Endothelial cell (in vitro differentiated cells): ENCODE measurements around the gene ATXN1. TPM values are rescaled to one million over a fixed set of nuclear protein-coding genes. Genes with fewer than 3 reads are reported as not detected.

Source experiments
- DNase-seq: peaks from one replicate; pipeline ENCODE4 v3.0.0; 2021; ENCODE audit warnings: low spot score
- H3K27ac Mint-ChIP-seq: one replicate; pipeline ENCODE4 v1.8.0; 2021; ENCODE audit warnings: mixed read lengths, inconsistent platforms; ENCODE audit not compliant: unreplicated experiment
- H3K27me3 Mint-ChIP-seq: one replicate; pipeline ENCODE4 v1.8.0; 2021; ENCODE audit warnings: mild to moderate bottlenecking, moderate library complexity, mixed read lengths, inconsistent platforms; ENCODE audit not compliant: unreplicated experiment
- H3K36me3 Mint-ChIP-seq: one replicate; pipeline ENCODE4 v1.8.0; 2021; ENCODE audit warnings: mild to moderate bottlenecking, low read depth, mixed read lengths, inconsistent platforms; ENCODE audit not compliant: unreplicated experiment
- H3K4me1 Mint-ChIP-seq: one replicate; pipeline ENCODE4 v1.8.0; 2021; ENCODE audit warnings: mild to moderate bottlenecking, mixed read lengths, inconsistent platforms; ENCODE audit not compliant: unreplicated experiment
- H3K4me3 Mint-ChIP-seq: one replicate; pipeline ENCODE4 v1.8.0; 2021; ENCODE audit warnings: mild to moderate bottlenecking, mixed read lengths, inconsistent platforms; ENCODE audit not compliant: unreplicated experiment
- H3K9me3 Mint-ChIP-seq: one replicate; pipeline ENCODE4 v1.8.0; 2021; ENCODE audit warnings: mixed read lengths, inconsistent platforms; ENCODE audit not compliant: unreplicated experiment
- total RNA-seq: library from RNA; stranded (reverse); fragmentation: NEBNext Ultra II Directional; extraction: Animal tissue kit (Norgen Biotek cat#: 25700); gene quantifications from one replicate; pipeline ENCODE4 v1.2.1, GENCODE V29; 2021; ENCODE audit not compliant: unreplicated experiment
- TF ChIP-seq, protein P1 (sequence below): fragments of 200-600 bp; sonication (generic); IDR thresholded peaks from one replicate; pipeline ENCODE4 v1.5.0; 2021; ENCODE audit warnings: antibody characterized with exemption; ENCODE audit not compliant: unreplicated experiment

The ATXN1 gene
- total RNA-seq, 1 donor from 2014 or later: 18.7 TPM

DNA sequence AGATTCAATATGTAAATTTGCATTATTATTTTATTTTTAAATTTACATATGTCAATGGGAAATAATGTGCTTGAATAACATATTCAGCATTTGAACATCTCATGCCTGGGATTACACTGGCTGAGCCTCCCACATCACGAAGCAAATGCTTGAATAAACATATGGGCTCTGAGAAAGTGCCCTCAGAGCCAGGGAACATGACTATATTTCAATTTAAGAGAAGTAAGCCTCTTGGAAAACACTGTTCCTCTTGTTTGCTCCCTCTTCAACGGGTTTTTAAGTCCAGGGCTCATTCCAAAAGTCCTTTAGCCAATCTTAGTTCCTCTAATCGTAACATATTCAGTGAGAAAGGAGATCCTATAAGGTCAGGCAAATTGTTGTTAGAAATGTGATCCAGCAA, 400.9 kb downstream of the ATXN1 start:
- H3K36me3 Mint-ChIP-seq: no peaks in the 10 kb centered on the region
- H3K9me3 Mint-ChIP-seq: no peaks in the 10 kb centered on the region
- H3K27ac Mint-ChIP-seq: no peak overlapping the region
- H3K4me1 Mint-ChIP-seq: peaks cover 3% of the 10 kb centered on the region
- DNase-seq: no peak
- no peaks in the 10 kb centered on the region for H3K27me3 Mint-ChIP-seq
- H3K4me3 Mint-ChIP-seq: no peak overlapping the region
- TF ChIP-seq, protein P1, sequence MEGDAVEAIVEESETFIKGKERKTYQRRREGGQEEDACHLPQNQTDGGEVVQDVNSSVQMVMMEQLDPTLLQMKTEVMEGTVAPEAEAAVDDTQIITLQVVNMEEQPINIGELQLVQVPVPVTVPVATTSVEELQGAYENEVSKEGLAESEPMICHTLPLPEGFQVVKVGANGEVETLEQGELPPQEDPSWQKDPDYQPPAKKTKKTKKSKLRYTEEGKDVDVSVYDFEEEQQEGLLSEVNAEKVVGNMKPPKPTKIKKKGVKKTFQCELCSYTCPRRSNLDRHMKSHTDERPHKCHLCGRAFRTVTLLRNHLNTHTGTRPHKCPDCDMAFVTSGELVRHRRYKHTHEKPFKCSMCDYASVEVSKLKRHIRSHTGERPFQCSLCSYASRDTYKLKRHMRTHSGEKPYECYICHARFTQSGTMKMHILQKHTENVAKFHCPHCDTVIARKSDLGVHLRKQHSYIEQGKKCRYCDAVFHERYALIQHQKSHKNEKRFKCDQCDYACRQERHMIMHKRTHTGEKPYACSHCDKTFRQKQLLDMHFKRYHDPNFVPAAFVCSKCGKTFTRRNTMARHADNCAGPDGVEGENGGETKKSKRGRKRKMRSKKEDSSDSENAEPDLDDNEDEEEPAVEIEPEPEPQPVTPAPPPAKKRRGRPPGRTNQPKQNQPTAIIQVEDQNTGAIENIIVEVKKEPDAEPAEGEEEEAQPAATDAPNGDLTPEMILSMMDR: no peak

DNA sequence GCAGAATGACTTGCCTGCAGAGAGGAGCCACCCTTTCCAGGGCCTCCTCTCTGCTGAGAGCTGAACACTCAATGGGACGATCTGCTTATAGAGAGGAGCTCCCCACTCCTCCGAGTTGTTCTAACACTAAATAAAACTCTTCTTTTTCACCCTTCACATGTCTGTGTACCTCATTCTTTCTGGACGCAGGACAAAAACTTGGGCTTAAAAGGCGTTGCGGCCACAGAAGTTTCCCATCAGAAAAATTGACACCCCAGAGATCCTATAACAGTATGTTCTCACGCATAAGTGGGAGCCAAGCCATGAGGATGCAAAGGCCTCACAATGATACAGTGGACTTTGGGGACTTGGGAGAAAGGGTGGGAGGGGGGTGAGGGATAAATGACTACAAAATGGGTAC, 401.7 kb downstream of the ATXN1 start:
- TF ChIP-seq, protein P1: no peak
- no peak for DNase-seq
- Mint-ChIP-seq H3K36me3 (no peaks in the 10 kb centered on the region), H3K4me3 (no peak overlapping the region), H3K9me3 (no peaks in the 10 kb centered on the region), H3K4me1 (peaks cover 3% of the 10 kb centered on the region), H3K27me3 (no peaks in the 10 kb centered on the region), H3K27ac (no peak overlapping the region)

DNA sequence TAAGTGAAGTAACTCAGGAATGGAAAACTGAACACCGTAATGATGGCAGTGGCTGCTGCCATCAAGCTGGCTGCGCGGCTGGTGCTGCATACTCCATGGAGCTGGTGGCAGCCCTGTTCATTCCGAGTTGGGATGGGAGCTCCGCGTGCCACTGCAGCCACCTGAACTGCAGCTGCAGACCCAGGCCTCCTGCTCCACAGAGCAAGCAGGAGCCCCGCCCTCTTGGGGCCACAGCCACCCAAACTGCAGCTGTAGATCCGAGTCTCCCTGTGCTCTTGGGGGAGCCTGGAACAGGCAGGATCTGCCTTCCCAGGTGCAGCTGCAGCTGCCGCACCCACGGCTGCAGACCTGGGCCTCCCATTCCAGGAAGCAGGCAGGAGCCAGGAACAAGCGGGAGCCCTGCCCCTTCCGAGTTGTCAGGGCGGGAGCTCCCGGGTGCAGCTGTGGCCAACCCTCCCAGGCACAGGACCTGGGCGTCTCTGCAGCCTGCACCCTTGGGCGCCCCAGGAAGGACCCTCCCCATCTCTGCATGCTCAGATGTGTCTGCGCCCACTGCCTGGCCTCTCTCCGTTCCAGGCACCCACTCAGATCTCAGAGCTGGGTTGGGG, 402.6 kb downstream of the ATXN1 start:
- TF ChIP-seq, protein P1: no peak
- H3K4me1 Mint-ChIP-seq: peaks cover 3% of the 10 kb centered on the region
- no peaks in the 10 kb centered on the region for H3K27me3 Mint-ChIP-seq
- H3K36me3 Mint-ChIP-seq: no peaks in the 10 kb centered on the region
- no peaks in the 10 kb centered on the region for H3K9me3 Mint-ChIP-seq
- H3K27ac Mint-ChIP-seq: no peak overlapping the region
- no peak overlapping the region for H3K4me3 Mint-ChIP-seq
- no peak for DNase-seq

DNA sequence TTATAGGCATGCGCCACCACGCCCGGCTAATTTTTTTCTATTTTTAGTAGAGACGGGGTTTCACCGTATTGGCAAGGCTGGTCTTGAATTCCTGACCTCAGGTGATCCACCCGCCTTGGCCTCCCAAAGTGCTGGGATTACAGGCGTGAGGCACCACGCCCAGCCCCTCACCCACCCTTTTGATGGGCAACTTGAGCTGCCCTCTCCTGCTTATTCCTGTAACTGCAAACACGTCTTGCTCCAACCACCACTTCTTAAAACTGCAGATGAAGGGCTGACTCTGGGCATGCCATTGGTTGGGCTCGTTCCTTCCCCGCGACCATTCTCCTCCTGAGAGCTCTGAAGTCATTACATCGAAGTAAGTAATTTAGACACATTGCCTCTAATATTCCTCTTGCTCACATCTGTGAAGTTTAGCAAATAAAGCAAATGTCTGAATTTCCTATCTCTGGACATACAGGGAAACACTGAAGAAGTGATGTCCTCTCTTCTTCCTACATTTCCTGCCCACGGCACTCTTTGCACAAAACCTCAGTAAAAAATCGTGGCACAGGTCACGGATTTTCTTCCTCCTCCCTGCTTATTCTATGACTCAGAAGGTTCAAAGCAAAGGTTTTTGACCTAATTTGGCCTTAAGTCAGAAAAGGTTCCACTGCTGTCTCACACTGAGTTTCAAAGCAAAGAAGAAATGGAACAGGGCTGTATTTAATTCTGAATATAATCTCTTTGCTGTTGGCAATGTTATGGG, 405.4 kb downstream of the ATXN1 start:
- DNase-seq: no peak
- H3K27ac Mint-ChIP-seq: no peak overlapping the region

DNA sequence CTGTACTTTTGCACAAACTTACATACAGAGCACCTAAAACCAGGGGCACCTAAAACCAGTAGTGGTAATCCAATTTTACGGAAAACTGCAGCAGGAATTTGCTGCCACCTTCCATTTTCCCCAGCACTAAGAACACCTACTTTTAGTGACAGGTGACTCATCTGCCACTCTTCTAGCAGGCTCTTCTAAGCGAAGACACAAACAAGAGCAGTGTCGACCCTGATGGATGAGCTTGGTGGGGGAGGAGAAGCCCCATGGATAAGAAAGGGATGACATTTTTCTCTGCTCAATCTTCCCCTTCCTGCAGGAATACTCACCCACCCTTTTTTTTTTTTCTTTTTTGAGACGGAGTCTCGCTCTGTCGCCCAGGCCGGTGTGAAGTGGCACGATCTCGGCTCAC, 406.0 kb downstream of the ATXN1 start:
- Mint-ChIP-seq H3K9me3 (no peaks in the 10 kb centered on the region), H3K4me3 (no peak overlapping the region), H3K27me3 (no peaks in the 10 kb centered on the region), H3K27ac (no peak overlapping the region), H3K4me1 (peaks cover 7% of the 10 kb centered on the region), H3K36me3 (no peaks in the 10 kb centered on the region)
- DNase-seq: no peak
- TF ChIP-seq, protein P1: no peak

More for the DNA sequence above, 405.4 kb downstream of the ATXN1 start:
- Mint-ChIP-seq H3K9me3 (no peaks in the 10 kb centered on the region), H3K36me3 (no peaks in the 10 kb centered on the region), H3K27me3 (no peaks in the 10 kb centered on the region), H3K4me1 (peaks cover 7% of the 10 kb centered on the region), H3K4me3 (no peak overlapping the region)
- TF ChIP-seq, protein P1: no peak
